Ishikawa (cell line): ENCODE results near the gene ZMIZ1.

Experiments
- CEBPB ChIP-seq: IDR thresholded peaks from 2 replicates; pipeline ENCODE4 v1.6.1; 2012
- CREB1 ChIP-seq: IDR thresholded peaks from 2 replicates; pipeline ENCODE4 v1.6.1; 2012; ENCODE audit warnings: low read depth
- EGR1 ChIP-seq: IDR thresholded peaks from 2 replicates; pipeline ENCODE4 v1.6.1; 2012
- EP300 ChIP-seq: IDR thresholded peaks from 2 replicates; pipeline ENCODE4 v1.6.1; 2012; ENCODE audit warnings: borderline replicate concordance
- FOXM1 ChIP-seq: IDR thresholded peaks from 2 replicates; pipeline ENCODE4 v1.6.1; 2012; ENCODE audit warnings: low read depth, borderline replicate concordance
- NFIC ChIP-seq: IDR thresholded peaks from 2 replicates; pipeline ENCODE4 v1.6.1; 2012
- RAD21 ChIP-seq: IDR thresholded peaks from 2 replicates; pipeline ENCODE4 v1.6.1; 2012; ENCODE audit warnings: low read depth
- TAF1 ChIP-seq: IDR thresholded peaks from 2 replicates; pipeline ENCODE4 v1.6.1; 2012; ENCODE audit warnings: low read depth, mild to moderate bottlenecking
- TCF12 ChIP-seq: IDR thresholded peaks from 2 replicates; pipeline ENCODE4 v1.6.1; 2012; ENCODE audit warnings: low read depth
- TEAD4 ChIP-seq: IDR thresholded peaks from 2 replicates; pipeline ENCODE4 v1.6.1; 2012
- USF1 ChIP-seq: IDR thresholded peaks from 2 replicates; pipeline ENCODE4 v1.6.1; 2012
- YY1 ChIP-seq: IDR thresholded peaks from 2 replicates; pipeline ENCODE4 v1.6.1; 2012; ENCODE audit warnings: low read depth
- ZBTB7A ChIP-seq: IDR thresholded peaks from 2 replicates; pipeline ENCODE4 v1.6.1; 2012; ENCODE audit warnings: low read depth
- TF ChIP-seq, protein P1 (sequence below): IDR thresholded peaks from 2 replicates; pipeline ENCODE4 v1.6.1; 2012
- TF ChIP-seq, protein P2 (sequence below): IDR thresholded peaks from 2 replicates; pipeline ENCODE4 v1.6.1; 2012; ENCODE audit warnings: low read depth, mild to moderate bottlenecking

The ZMIZ1 gene

DNA sequence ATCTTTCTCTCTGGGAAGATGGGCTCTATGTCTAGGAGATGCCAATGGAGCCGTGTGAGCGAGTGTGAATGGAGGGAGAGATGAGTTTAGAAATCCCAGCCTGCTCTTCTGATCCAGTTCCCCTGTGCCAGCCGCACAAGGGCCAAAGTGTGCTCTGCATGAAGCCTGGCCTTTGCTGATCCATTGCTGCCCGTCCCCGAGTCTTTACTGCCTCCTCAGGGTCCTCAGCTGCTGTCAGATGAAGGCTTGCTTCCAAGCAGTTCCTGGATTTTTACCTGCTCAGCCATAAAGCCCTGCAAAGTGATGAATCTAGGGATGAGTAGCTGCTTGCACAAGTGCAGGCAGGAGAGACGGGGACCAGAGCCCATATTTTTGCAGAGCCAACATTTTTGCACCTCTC lies 115.9 kb downstream of the ZMIZ1 start:
- no peak for TF ChIP-seq TAF1
- TF ChIP-seq EP300, result no peak
- no peak for TF ChIP-seq TCF12
- TF ChIP-seq, protein P1, sequence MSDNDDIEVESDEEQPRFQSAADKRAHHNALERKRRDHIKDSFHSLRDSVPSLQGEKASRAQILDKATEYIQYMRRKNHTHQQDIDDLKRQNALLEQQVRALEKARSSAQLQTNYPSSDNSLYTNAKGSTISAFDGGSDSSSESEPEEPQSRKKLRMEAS, result no peak
- no peak for TF ChIP-seq USF1
- no peak for TF ChIP-seq NFIC
- TF ChIP-seq RAD21, result no peak
- no peak for TF ChIP-seq EGR1
- no peak for TF ChIP-seq ZBTB7A
- TF ChIP-seq FOXM1, result no peak
- TF ChIP-seq TEAD4, result no peak
- no peak for TF ChIP-seq CREB1
- TF ChIP-seq CEBPB, result no peak
- TF ChIP-seq, protein P2, sequence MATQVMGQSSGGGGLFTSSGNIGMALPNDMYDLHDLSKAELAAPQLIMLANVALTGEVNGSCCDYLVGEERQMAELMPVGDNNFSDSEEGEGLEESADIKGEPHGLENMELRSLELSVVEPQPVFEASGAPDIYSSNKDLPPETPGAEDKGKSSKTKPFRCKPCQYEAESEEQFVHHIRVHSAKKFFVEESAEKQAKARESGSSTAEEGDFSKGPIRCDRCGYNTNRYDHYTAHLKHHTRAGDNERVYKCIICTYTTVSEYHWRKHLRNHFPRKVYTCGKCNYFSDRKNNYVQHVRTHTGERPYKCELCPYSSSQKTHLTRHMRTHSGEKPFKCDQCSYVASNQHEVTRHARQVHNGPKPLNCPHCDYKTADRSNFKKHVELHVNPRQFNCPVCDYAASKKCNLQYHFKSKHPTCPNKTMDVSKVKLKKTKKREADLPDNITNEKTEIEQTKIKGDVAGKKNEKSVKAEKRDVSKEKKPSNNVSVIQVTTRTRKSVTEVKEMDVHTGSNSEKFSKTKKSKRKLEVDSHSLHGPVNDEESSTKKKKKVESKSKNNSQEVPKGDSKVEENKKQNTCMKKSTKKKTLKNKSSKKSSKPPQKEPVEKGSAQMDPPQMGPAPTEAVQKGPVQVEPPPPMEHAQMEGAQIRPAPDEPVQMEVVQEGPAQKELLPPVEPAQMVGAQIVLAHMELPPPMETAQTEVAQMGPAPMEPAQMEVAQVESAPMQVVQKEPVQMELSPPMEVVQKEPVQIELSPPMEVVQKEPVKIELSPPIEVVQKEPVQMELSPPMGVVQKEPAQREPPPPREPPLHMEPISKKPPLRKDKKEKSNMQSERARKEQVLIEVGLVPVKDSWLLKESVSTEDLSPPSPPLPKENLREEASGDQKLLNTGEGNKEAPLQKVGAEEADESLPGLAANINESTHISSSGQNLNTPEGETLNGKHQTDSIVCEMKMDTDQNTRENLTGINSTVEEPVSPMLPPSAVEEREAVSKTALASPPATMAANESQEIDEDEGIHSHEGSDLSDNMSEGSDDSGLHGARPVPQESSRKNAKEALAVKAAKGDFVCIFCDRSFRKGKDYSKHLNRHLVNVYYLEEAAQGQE, result no peak

DNA sequence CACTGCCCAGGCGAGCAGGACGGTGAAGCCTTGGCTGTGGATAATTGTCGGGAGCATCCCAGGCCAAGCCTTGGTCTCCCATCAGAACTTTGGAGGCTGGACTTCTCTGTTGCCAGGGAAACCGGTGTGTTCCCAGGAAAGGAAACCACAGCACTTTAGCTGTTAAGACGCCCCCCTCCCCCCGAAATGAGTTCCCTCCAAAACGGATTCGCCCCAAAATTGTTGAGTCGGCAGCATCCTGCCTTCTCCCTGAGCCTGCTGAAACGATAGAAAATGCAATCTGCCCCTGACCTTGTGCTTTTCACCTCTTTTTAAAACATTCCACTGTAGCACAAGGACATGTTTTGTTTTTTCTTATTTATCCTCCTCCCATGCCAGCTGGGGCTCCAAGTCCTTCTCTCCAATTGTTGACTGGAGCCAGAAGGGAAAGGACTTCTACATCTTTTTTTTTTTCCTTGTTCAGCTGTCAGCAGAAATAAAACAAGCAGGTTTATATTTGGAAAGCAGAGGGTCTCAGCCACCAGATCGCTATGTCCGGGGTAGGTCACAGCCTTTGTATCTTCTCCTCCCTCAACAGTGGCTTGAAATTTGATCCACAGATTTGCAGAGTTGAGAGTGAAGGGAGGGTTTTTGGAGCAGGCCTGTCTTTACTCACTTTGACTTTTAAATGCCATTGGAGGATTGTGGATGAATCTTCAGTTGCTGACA lies 116.5 kb downstream of the ZMIZ1 start:
- TF ChIP-seq, protein P1, result no peak
- peak; percentile 45; the same call in 1 of the 2 replicates for TF ChIP-seq ZBTB7A

DNA sequence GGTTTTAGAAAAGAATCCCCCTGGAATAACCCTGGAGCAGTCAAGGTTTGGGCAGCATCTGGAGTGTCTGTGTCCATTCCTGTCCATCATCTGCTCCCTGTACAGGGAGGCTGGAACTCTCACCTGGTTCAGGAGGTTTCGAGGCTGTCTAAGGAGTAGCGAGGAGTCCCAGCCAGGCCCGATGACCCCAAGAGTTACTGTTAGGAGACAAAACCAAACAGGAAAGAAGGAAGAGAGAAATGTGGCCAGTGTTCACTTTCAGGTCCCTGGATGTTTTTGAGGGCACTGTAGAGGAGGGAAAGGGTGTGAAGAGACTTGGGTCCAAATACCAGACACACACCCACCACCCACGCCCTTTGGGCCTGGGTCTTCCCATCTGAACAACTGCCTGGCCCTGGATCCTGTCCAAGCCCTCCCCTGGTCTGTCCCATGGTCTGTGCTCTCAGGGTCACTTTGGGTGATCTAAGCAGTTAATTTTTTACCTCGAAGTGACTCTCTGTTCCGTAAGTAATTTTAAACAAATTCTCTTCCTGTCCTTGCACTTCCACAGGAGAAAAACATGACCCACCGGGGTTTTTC lies 117.1 kb downstream of the ZMIZ1 start:
- TF ChIP-seq, protein P2, result no peak
- TF ChIP-seq TEAD4 (no peak), EP300 (no peak), CREB1 (no peak), FOXM1 (no peak), TAF1 (no peak), TCF12 (no peak)
- TF ChIP-seq, protein P1, result no peak

GRCh38 chr10:79186486-79187120 lies 117.8 kb downstream of the ZMIZ1 start:
- TF ChIP-seq USF1, result no peak
- TF ChIP-seq TEAD4, result no peak
- no peak for TF ChIP-seq TAF1
- no peak for TF ChIP-seq ZBTB7A
- no peak for TF ChIP-seq YY1
- TF ChIP-seq EP300, result no peak
- TF ChIP-seq NFIC, result no peak

GRCh38 chr10:79187121-79187940 lies 118.6 kb downstream of the ZMIZ1 start:
- TF ChIP-seq USF1 (no peak), CEBPB (no peak), YY1 (no peak), TCF12 (no peak), NFIC (no peak)
